KMS-11 (cell line): ENCODE data around the gene PSMA7.

Experiments
- H2AFZ ChIP-seq: fragments of 200-600 bp; sonication (generic); 2 replicates; pipeline ENCODE4 v1.6.1; 2016; ENCODE audit warnings: antibody characterized with exemption, mixed run types, low read depth
- H3K27ac ChIP-seq: fragments of 200-600 bp; sonication (generic); 2 replicates; pipeline ENCODE4 v1.6.1; 2016; ENCODE audit warnings: mild to moderate bottlenecking, mixed run types
- H3K27me3 ChIP-seq: fragments of 200-600 bp; sonication (generic); 2 replicates; pipeline ENCODE4 v1.6.1; 2017; ENCODE audit warnings: mild to moderate bottlenecking, low read depth, mixed run types, moderate library complexity; ENCODE audit not compliant: insufficient read depth
- H3K36me3 ChIP-seq: fragments of 200-600 bp; sonication (generic); 2 replicates; pipeline ENCODE4 v1.6.1; 2017; ENCODE audit warnings: mild to moderate bottlenecking, mixed run types; ENCODE audit not compliant: insufficient read depth
- H3K4me1 ChIP-seq: fragments of 200-600 bp; sonication (generic); 2 replicates; pipeline ENCODE4 v1.6.1; 2016; ENCODE audit warnings: mild to moderate bottlenecking, low read depth, mixed run types; ENCODE audit not compliant: poor library complexity, severe bottlenecking
- H3K4me2 ChIP-seq: fragments of 200-600 bp; sonication (generic); 2 replicates; pipeline ENCODE4 v1.7.0; 2016; ENCODE audit warnings: mild to moderate bottlenecking, mixed run types
- H3K4me3 ChIP-seq: fragments of 200-600 bp; sonication (generic); IDR thresholded peaks from 2 replicates; pipeline ENCODE4 v1.6.1; 2017; ENCODE audit warnings: low read depth, low read length, mixed read lengths; ENCODE audit not compliant: insufficient read depth
- H3K79me2 ChIP-seq: fragments of 200-600 bp; sonication (generic); 2 replicates; pipeline ENCODE4 v1.6.1; 2016; ENCODE audit warnings: low read depth, mixed run types; ENCODE audit not compliant: insufficient read depth
- H3K9ac ChIP-seq: fragments of 200-600 bp; sonication (generic); 2 replicates; pipeline ENCODE4 v1.6.1; 2016; ENCODE audit warnings: mild to moderate bottlenecking, mixed run types
- H4K20me1 ChIP-seq: fragments of 200-600 bp; sonication (generic); 2 replicates; pipeline ENCODE4 v1.6.1; 2016; ENCODE audit warnings: mild to moderate bottlenecking, mixed run types; ENCODE audit not compliant: insufficient read depth
- TF ChIP-seq, protein P1 (sequence below): fragments of 200-600 bp; sonication (generic); conservative IDR thresholded peaks from 2 replicates; pipeline ENCODE4 v1.6.1; 2017; ENCODE audit warnings: low read depth, mild to moderate bottlenecking, antibody characterized with exemption, low read length, moderate library complexity, mixed read lengths

The PSMA7 gene

DNA sequence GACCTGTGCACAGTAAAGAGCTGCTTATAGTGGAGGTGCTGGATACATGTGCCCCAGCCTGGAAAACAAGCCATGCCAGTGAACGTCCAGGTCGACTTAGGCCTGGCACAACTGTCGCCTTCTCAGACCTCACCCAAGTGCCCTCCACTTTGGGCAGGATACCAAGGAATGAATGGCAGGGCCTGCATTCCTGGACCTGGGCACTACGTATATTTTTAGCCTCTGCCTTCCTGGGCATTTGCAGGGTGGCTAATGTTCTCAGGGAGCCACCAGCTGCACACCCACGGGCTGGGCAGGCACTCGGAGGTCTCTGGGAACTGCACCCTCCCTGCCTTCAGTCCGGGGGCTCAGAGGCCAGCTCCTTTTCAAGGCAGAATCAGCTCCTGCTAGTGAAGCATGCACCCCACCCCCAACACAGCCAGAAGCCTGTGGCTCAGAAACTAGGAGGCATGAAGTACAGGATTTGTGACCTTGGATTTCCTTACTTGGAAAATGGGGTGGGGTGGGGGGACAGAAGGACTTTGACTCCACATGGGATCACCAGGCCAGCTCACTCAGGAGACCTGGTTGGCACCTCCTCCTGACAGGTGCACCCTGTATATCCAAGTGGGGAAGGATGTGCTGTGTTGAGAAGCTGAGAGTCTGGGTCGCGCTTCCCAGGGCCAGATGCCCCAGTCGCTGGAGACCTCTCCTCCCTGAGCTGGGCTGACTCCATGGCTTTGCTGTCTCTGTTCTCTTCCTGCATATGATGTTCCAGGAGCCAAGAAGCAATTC is 23.4 kb downstream of the PSMA7 start:
- Histone ChIP-seq H3K4me3 (no peak overlapping the region), H2AFZ (no peak overlapping the region), H3K79me2 (peaks cover 15% of the 10 kb centered on the region), H3K9ac (no peak overlapping the region), H3K36me3 (no peaks in the 10 kb centered on the region), H3K4me1 (peaks cover 11% of the 10 kb centered on the region), H3K27me3 (peaks cover 55% of the 10 kb centered on the region; the same call in 1 of the 2 replicates), H3K27ac (no peak overlapping the region), H3K4me2 (no peak overlapping the region), H4K20me1 (0 out of 2 replicates have a peak, but pooled peaks cover 5% of the 10 kb centered on the region)
- TF ChIP-seq, protein P1, sequence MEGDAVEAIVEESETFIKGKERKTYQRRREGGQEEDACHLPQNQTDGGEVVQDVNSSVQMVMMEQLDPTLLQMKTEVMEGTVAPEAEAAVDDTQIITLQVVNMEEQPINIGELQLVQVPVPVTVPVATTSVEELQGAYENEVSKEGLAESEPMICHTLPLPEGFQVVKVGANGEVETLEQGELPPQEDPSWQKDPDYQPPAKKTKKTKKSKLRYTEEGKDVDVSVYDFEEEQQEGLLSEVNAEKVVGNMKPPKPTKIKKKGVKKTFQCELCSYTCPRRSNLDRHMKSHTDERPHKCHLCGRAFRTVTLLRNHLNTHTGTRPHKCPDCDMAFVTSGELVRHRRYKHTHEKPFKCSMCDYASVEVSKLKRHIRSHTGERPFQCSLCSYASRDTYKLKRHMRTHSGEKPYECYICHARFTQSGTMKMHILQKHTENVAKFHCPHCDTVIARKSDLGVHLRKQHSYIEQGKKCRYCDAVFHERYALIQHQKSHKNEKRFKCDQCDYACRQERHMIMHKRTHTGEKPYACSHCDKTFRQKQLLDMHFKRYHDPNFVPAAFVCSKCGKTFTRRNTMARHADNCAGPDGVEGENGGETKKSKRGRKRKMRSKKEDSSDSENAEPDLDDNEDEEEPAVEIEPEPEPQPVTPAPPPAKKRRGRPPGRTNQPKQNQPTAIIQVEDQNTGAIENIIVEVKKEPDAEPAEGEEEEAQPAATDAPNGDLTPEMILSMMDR, result no peak

DNA sequence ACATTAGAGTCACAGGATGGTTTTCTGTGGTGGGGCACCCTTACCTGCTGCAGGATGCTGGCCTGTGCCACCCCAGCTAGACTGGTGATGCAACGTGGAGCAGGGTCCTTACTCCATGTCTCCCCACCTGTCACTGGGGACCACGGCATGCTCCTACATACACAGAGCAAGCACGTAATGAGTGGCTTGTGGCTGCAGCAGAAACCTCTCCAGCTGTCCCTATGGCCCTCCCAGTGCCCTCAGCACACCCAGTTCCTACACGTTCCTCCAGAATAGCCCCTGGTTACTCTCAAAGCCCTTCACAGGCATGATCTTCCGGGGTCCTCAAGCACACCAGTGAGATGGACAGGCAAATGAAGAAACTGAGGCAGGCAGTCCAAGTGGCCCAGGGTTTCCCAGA is 24.1 kb downstream of the PSMA7 start:
- peaks cover 60% of the 10 kb centered on the region; the same call in 1 of the 2 replicates for H3K27me3 ChIP-seq
- H3K79me2 ChIP-seq, result peaks cover 12% of the 10 kb centered on the region
- H3K9ac ChIP-seq, result no peak overlapping the region
- TF ChIP-seq, protein P1, result no peak
- no peak overlapping the region for H3K4me3 ChIP-seq
- H3K4me1 ChIP-seq, result peaks cover 9% of the 10 kb centered on the region
- H3K4me2 ChIP-seq, result no peak overlapping the region
- H2AFZ ChIP-seq, result no peak overlapping the region
- no peaks in the 10 kb centered on the region for H3K36me3 ChIP-seq
- H4K20me1 ChIP-seq, result 0 out of 2 replicates have a peak, but pooled peaks cover 5% of the 10 kb centered on the region
- no peak overlapping the region for H3K27ac ChIP-seq

DNA sequence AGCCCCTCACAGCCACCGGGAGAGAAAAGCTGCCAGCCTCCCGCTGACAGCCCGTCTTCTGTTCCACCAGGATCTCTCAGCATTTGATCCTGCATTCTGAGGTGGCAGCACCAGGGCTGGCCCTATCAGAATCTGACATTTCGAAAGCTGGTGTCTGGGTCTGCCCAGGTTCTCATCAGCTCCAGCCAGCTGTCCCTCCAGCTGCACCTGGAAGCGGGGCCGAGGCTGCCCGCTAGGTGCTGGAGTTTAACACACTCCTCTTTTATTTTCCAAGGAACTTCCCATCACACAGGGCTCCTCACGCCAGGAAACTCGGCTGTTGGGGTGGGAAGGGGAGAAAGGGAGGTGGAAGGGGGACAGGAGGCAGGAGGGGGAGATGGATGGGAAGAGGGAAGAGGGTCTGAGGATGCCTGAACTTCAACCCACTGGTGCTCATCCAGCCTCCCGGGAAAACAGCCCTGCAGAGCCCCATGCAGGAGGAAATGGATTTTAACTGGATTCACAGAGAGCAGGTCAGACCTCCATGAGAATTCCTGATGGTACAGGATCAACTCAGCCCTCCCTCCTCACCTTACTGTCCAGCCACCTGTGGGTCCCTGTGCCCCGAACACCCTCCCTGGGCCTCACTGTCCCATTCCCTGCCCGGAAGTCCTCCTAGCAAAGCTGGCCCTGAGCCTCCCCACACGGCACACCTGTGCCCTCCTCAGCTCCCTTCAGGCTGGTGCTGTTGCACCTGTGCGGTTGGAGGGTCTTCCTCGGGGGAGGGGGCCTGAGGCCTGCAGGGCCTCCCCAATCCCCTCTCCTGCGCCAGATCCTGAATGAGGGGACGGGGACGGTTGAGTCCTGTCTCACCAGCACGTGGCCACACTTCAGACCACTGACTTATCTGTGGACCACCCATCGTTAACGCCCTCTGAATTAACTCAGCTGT is 24.8 kb downstream of the PSMA7 start:
- Histone ChIP-seq H3K4me3 (no peak overlapping the region), H4K20me1 (0 out of 2 replicates have a peak, but pooled peaks cover 3% of the 10 kb centered on the region), H3K27me3 (peaks cover 66% of the 10 kb centered on the region; the same call in 1 of the 2 replicates), H3K4me2 (no peak overlapping the region), H3K27ac (no peak overlapping the region), H3K9ac (no peak overlapping the region), H3K79me2 (peaks cover 4% of the 10 kb centered on the region), H2AFZ (no peak overlapping the region), H3K36me3 (no peaks in the 10 kb centered on the region), H3K4me1 (peaks cover 3% of the 10 kb centered on the region)
- TF ChIP-seq, protein P1, result no peak

DNA sequence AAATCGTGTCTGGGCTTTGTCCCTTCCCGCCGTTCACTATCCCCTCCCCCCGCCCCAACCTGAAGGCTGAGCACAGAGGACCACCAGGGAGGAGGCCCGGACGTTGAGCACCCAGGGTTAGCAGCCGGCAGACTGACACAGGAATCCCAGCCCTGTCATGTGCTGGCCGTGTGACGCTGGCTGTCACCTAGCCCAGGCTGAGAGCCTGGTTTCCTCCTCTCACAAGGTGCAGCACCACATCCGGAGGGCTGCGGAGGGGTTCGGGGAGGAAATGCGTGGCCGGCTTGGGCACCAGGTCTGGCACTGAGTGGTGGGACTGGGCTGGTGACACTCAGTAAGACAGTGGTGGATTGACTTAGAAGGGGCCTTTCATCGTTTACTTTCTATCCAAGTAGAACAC is 25.5 kb downstream of the PSMA7 start:
- H3K4me2 ChIP-seq, result no peak overlapping the region
- no peaks in the 10 kb centered on the region for H4K20me1 ChIP-seq
- H3K9ac ChIP-seq, result no peak overlapping the region
- no peaks in the 10 kb centered on the region for H3K36me3 ChIP-seq
- H2AFZ ChIP-seq, result no peak overlapping the region
- H3K4me1 ChIP-seq, result peaks cover 3% of the 10 kb centered on the region
- no peak overlapping the region for H3K4me3 ChIP-seq
- no peak overlapping the region for H3K27ac ChIP-seq
- no peaks in the 10 kb centered on the region for H3K79me2 ChIP-seq
- peaks cover 73% of the 10 kb centered on the region for H3K27me3 ChIP-seq
- TF ChIP-seq, protein P1, result no peak
